22Rv1 (cell line): Measurements from ENCODE around the gene MAP3K20.

ENCODE experiments used
- CTCF ChIP-seq: fragments of 450-650 bp; IDR thresholded peaks from 2 replicates; pipeline ENCODE4 v1.5.1; 2017; ENCODE audit warnings: mild to moderate bottlenecking
- ZFX ChIP-seq: fragments of 450-650 bp; IDR thresholded peaks from 2 replicates; pipeline ENCODE4 v1.6.1; 2017; ENCODE audit warnings: antibody characterized with exemption, borderline replicate concordance

GRCh38 chr2:173059971-173060461, 15.6 kb upstream of the MAP3K20 start:
- TF ChIP-seq CTCF (no peak), ZFX (no peak)
